Stimulated activated CD8-positive, alpha-beta memory T cell treated with anti-CD3 and anti-CD28 coated beads, Interleukin-7, amount 100 ng/mL, for 4 hours (primary cell): ENCODE measurements around the gene PPIL1.
A peak's percentile ranks its signal among the peaks of the same experiment; 100 is the strongest.

Experiments
- DNase-seq, 2 donors: peaks; one replicate each; pipeline ENCODE4 v3.0.0-alpha.2; 2020; ENCODE audit warnings: low read depth in 2 of 2

The PPIL1 gene

DNA sequence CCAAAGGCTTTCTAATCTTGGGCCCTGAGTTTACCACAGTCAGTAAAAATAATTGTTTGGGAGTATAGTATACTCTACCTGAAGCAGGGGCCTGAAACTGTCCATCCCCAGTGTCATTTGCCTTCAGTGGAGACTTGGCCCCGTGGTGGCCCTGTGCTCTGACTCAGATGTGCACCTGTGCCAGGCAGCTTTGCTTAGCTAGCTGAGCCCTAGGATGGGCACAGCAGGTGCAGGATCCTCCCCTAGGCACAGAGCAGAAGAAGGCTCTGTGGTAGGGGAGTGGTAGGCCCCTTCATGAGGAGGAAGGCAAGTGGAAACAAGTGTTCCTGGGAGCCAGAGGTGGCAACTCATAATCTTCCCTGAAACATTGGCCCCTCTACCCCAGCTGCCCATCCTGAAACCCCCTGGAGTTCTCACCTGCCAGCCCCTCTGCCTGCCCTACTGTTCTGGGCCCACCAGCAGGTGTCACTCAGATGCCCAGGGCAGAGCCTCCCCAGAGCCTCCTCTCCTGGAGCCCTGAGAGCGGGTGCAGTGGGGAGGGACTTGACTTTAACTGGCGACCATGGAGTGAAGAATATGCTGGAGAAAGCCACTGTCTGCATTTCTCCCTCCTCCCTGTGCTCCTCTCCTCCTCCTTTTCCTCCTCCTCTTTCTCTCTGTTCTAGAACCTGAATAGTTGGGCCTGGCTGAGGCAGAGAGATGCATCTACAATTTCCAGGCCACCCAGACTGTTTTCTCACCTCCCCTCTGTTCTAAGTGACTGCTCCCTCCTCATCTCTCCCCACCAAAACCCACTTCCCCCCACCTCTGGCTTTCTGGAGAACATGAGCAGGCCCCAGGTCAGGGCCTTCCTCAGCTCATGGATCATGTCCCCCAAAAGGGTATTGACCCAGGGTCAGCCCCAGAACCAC, 38.2 kb downstream of the PPIL1 start:
- no peak for DNase-seq

DNA sequence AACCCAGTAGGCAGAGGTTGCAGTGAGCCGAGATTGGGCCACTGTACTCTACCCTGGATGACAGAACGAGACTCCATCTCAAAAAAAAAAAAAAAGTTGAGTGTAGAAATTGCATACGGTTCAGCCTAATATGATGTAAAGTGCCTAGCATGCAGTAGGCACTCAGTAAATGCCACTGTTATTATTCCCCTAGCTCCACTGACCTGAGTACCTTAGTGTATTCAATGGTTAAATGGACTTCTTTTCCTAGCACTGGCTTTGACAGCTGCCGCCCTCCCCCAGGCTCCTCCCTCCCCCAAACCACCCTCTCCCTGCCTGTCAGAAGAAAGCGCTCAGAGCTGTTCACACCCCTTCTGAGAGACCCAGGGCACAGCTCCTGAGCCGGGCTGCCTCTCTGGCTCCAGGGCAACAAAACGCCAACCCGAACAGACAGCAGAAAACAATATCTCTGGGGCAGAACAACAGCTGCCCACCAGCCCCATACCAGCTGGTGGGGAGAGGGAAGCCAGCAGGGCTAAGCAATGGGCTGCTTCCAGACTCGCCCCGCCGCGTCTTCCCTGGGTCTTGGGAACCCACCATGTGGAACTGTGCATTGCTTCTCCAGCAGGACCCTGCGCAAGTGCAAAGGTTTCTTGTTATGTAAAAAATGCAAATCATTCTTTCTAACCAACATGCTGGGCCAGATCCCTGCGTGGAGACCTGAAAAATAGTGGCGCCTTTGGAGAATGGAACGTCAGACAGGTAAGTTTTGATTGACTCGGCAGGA, 39.8 kb downstream of the PPIL1 start:
- no peak for DNase-seq

DNA sequence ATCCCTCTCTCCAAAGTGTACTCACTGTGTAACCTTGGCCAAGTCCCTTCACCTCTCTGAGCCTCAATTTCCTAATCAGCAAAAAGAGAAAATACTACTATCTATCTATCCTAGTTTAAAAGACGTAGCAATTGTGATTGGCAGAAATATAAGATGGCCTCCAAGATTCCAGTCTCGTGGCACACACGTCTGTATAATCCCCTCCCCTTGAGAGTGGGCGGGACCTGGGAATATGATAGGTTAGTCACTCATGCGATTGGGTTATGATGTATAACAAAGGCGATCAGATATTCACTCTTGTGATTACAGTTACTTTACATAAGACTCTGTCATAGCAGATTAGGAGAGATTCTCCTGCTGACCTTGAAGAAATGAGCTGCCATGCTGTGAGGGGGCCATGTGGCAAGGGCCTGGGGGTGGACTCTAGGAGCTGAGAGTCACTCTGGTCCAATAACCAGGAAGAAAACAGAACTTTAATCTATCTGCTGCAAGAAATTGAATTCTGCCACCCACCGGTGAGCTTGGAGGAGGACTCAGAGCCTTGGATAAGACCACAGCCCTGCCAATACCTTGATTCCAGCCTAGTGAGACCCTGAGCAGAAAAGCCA, 41.3 kb downstream of the PPIL1 start:
- no peak for DNase-seq

DNA sequence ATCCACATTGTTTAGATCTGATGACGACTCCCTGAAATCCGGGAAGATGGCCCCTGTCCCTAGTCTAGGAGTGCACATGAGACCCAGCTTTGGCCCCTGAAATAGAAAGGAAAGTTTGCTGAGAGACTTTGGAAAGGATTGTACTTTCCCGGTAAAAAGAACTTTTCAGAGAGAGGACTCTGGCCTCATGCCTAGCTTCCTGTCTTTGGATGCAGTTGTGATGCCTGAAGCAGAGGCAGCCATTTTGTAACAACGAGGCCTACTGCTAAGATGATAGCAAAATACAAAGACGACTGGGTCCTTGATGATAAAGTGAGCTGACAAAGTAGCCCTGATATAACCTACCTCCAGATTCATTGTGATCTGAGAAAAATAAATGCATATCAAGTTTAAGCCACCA, 42.3 kb downstream of the PPIL1 start:
- DNase-seq: no peak

DNA sequence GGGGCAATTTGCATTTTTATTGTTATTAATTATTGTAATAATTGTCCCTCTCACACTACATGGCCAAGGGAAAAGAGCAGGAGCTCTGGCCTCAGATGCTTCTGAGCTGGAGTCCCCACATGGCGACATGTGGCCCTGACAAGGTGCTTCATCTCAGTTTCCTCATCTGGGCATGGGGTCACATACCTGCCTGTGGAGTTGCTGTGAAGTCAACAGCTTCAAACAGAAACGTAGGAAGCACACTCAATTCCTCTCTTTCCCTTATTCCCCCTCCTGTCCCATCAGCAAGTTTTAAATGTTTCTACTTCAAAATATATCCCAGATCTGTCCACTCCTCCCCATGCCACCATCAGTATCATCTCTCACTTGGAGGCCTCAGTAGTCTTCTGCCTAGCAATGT, 44.0 kb downstream of the PPIL1 start:
- DNase-seq: no peak

DNA sequence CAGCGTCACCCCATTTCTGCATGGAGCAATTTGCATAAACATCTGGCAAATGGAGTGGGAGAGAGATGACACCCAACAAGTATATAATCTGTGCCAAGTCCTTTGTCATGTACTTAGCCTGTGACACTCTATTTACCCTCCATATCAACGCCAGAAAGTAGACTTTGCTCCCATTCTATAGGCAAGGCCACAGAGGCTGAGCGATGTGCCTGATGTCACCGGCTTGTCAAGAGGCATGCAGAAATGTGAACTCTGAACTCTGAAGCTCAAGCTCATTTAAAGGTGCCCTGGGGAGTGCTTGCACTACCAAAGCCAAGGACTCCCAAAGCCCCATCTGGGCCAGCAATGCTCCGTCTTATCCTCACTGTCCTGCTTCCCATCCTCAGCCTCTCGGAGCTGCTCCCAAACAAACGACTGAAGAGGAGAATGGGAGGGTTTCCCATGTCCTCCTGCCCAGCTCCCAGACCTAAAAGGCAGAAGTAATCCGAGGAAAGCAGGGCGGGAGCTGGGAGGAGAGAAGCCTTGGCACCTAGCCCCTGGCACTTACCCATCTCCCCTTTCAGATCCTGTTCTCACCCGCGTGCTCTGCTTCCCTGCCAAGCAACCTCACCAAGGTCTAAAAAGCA, 44.6 kb downstream of the PPIL1 start:
- no peak for DNase-seq

DNA sequence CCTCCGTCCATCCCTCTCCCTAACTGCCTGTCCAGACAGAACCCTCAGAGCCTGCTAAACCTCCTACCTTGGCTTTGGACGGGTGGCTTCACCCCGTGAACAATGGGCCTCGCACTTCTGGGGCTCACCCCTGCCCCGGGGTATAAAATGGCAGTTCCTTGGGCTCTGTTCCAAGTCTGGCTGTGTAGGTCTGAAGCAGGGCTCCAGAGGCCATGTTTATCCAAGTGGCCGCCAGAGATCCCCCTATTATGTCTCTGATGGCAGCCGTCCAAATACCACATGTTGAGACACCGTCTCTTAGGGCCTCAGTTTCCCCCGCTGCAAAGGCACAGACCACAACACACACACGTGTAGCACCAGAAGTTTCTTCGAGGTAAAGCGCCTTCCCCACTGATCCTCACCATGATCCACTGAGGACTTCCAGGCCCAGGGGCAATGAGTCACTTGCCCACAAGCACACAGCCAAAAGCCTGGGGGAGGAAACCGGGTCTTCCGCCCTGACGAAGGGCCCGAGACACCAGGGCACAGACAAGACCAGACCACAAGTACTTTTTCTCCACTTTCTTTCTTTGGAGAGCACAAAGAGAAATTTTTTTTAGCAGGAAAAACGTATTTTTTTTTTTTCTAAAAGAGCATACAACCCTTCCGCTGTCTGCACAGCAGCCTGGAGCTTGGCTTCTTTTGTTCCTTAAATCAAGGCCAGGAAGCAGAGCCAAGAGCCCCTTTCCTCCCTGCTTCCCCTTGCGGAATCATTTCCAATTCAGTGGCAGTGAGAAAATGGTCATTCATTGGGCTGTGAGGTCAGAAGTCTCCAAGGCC, 47.1 kb downstream of the PPIL1 start:
- DNase-seq: peak in 1 of 2 donors; percentile 16

DNA sequence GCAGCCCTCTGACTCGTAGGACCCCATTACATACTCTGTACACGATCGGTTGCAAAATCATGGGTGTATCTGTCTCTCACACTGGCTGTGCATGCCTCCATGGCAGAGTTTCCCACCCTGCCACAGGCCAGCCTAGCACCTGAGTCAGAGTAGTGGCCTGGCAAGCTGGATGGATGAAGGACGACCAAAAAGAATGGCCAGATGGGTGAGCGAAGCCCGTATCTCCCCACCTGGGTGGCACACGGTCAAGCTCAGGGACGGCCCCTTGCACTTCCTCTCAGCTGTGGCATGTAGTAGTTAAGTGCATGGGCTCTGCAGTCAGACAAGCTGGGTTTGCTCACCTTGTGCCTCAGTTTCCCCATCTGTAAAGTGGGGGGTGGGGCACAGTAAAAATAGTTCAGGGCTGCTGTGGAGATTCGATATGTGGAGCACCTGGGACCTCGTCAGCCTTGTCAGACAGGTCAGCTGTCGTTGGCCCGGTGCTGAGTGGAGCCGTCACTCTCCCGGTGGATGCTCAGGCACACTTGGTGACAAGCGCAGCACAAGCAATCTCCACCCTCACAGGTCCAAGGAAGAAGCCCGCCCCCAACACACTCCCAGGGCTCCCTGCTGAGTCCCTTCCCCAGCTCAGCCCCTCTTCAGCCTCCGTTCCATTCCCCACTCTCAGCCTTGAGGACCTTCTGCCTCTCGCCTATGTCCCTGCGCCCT, 47.9 kb downstream of the PPIL1 start:
- no peak for DNase-seq

DNA sequence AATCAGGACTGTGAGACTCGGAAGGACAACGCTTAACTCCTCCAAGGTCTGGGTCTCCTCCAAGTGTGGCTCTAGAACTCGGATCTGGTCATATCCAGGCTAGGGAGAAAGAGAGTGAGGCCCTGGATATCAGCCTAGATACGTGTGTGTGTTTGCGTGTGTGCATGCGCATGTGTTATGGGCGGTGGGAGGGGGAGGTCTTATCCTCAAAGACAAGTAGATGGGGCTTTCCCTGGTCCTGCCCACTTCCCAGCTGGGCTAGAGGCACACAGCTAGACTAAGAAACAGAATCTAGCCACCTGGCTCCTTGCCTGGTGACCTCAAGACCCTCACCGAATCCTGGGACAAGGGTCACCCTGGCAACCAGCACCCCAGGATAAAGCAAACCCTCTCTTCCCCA, 48.6 kb downstream of the PPIL1 start:
- no peak for DNase-seq

DNA sequence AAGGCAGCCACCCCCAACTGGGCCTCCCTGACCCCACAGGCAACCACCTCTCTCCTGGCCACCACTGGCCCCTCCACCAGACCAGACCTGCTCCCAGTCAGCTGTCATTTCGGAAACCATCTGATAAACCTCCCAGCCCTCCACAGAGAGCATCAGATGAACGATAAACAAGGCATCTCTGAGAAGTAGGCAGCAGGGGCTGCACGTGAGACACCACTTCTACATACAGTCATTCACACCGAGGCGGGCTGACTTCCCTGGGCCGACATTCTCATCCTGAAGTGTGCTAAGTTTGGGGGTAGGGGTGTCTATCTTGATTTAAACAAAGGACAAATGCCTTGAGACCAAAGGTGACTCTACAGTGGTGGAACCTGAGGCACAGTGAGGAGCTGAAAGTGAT, 49.2 kb downstream of the PPIL1 start:
- no peak for DNase-seq

DNA sequence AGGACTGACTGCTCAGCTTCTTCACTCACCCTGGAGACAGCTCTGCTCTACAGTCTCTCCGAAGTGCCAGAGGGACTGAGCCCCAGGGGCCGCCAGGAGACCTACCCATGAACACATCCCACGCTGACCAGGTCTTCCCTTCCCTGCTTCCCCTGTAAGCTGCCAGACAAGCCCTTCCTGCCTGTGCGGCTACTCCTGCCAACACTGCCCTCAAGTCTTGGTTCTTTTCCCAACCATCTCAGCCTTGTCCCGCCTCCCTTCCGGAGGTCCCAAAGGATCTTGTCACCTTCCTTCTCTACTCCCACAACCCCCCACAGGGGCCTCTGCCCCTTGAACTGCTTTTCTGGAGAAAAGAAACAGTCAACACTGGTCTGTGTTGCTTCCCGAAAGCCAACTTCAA, 50.4 kb downstream of the PPIL1 start:
- no peak for DNase-seq

DNA sequence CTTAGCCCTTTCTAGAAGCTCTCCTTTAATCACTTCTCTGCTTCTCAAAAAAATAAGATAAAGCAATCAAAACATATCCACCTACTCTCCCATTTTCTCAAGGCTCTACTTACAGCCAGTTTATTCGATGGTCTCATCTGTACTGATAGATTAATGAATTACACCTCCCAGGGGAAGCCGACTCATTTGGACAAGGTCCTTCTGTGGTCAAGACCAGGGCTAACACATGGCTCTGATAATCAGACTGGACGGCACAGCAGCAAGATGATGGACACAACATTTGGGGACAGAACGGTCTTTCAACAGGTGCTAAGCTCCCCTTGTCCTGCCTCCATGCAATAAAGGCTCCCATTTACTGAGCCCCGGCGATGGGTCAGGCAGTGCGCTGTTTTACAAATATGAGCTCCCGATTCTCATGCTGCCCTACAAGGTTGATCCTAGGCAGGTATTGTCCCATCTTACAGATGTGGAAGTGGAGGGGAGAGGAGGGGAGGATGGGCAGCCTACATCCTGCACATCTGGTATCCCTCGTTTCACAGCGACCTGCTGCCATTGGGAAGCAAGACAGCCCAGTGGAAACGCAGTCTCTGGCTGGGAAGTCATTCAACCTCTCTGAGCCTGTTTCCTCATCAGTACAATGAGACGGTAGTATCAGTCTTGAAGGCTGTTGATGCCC, 51.0 kb downstream of the PPIL1 start:
- no peak for DNase-seq

DNA sequence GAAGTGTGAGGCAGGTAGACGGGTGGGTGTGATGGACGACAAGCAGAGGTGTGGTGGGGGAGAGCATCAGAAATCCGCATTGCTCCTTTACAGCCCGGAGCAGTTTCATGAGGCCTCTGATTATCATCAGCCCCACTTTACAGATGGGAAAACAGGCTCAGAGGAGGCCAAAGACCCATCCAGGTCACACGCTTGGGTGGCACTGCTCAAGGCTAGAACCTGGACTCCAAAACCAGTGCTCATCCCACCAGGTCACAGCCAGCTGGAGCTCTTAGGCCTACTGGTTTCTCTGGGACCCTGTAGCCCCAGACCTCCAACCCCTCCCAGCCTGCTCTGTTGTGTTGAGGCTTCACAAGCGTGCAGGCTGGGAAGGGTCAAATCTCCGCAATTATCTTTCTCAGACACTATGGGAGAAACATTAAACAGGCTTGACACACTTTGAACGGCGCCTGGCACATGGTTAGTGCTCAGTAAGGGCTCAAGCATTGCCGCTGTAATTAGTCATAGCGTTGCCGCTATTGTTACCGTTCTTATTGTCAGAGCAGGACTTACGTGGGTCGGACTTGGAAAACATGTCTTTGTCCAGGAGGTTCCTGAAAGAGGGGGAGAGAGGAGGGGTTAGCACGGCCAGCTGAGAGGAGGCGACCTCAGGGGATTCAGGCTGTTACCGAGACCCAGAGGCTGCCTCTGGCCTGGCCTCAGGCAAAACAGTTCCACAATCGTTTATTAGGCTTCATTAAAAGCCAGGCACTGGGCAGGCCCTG, 51.9 kb downstream of the PPIL1 start:
- no peak for DNase-seq

DNA sequence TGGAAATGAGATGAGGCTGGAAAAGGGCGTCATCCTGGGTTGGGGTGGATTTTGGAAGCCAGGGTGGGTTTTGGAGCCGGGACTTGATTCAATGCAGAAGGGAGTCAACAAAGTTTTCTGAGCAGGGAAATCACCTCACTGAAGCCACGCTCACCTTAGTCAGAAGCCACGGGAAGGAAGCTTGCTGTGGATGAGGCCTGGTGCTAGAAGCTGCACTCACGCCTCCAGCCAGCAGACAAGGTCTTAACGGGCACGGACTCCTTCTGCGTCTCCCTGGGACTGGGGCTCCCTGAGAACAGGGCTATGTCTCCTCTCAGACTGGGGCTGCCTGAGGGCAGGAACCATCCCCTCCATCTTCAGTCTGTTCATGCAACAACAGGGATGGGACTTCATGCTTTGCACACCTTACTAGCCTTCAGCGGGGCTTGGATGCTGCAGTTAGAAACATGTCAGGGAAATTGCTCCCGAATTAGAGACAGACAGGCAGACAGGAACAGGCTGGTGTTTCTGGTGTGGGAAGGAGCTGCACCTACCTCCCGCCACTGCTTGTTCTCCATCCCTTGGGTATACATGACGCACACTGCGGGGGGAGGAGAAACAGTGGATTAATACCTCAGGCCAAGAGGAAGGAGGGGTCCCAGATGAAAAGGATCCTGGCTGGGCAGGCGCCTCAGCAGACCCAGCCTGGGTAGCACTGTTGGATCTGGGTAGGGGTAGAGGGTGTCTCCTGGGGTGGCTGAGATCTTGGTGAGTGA, 52.8 kb downstream of the PPIL1 start:
- no peak for DNase-seq

DNA sequence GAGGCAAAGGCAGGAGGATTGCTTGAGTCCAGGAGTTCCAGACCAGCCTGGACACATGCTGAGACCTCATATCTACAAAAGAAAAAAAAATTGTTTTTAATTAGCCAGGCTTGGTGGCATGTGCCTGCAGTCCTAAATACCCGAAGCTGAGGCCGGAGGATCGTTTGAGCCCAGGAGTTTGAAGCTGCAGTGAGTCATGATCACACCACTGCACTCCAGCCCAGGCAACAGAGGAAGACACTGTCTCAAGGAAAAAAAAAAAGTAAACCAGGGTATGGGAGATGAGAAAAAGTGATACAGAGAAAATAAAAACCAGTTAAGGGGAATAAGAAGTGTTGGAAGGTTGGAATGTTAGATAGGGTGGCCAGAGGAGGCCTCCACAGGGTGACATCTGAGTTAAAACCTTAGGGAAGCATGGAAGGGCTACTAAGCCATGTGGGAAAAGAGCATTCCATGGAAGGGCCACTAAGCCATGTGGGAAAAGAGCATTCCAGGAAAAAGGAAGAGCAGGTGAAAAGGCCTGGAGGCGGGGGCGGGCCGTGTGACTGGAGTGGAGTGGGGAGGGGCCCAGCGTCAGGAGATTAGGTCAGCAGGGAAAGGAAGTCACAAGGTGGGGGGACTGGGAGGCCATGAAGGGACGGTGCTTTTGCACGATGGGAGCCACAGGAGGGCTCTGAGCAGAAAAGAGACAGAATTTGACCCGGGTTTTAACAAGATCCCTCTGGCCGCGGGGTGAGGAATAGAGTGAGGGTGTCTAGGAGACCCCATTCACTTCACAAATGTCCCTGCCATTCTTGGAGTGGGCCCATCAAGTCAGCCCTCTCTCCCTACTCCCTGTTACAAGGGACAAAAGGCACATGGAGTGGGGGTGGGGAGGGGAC, 53.7 kb downstream of the PPIL1 start:
- no peak for DNase-seq

DNA sequence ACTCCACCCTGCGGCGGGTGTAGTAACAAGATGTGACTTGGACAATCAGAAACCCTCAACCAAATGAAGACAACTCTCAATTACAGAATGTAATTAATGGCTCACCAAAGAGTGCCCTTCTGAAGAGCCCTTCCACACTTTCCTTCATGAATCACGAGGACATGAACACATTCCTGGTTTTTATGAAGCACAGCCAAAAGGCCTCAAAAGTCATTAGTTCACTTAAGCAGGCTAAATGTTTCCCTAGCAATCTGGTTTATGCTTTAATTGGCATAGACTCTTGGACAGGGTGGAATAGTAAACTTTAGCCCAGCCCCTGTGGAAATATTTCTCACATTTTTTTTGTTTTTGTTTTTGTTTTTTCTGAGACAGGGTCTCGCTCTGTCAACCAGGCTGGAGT, 55.8 kb downstream of the PPIL1 start:
- DNase-seq: no peak

DNA sequence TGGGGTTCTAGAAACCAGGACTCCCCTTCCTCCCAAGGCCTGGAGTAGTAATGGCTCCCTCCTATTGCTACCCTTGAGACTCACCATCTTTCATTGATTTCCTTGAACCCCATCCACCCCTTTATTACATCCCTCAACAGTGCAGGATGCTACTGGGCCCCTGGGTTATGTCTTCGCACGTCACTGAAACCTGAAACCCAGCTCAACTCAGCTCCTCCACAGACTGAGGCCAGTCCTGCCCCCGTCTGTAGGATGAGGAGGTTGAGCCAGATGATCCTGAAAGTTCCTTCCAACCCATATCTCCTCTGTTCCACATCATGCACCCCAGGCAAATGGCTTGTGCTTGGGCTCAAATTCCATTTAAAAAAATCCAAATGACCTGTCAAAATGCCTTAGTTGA, 56.8 kb downstream of the PPIL1 start:
- DNase-seq: no peak
